Heart right ventricle (tissue), 16 donors: Measurements from ENCODE around the gene RASIP1. TPM values are rescaled to one million over a fixed set of nuclear protein-coding genes. Genes with fewer than 3 reads are reported as not detected.
A peak's percentile ranks its signal among the peaks of the same experiment; 100 is the strongest.

Experiments used
- ATAC-seq, 8 donors: fragments of 200-7000 bp; cut with Tn5 transposase; one replicate each; pipeline ENCODE4 v1.9.1; 2020; ENCODE audit warnings: mild to moderate bottlenecking in 8 of 8, moderate library complexity in 8 of 8, moderate number of reproducible peaks in 1 of 8
- DNase-seq, 2 donors: peaks; one replicate each; pipeline ENCODE4 v3.0.0-alpha.2; 2020
- H3K27ac ChIP-seq, 10 donors: fragments of 200-600 bp; sonication (generic) in 2 of 10; one replicate each; pipeline versions ENCODE4 v1.5.0 to v1.8.0; 2020 to 2022; ENCODE audit warnings: mild to moderate bottlenecking in 3 of 10
- H3K27me3 ChIP-seq, 7 donors: fragments of 200-600 bp; one replicate each; pipeline ENCODE4 v1.8.0; 2021 to 2022; ENCODE audit warnings: mild to moderate bottlenecking in 2 of 7
- H3K36me3 ChIP-seq, 9 donors: fragments of 200-600 bp; sonication (generic) in 1 of 9; one replicate each; pipeline versions ENCODE4 v1.5.0 to v1.8.0; 2020 to 2022; ENCODE audit warnings: mild to moderate bottlenecking in 2 of 9
- H3K4me1 ChIP-seq, 9 donors: fragments of 200-600 bp; sonication (generic) in 1 of 9; one replicate each; pipeline versions ENCODE4 v1.5.0 to v1.8.0; 2020 to 2022; ENCODE audit warnings: mild to moderate bottlenecking in 4 of 9
- H3K4me3 ChIP-seq, 10 donors: fragments of 200-600 bp; sonication (generic) in 2 of 10; one replicate each; pipeline versions ENCODE4 v1.5.0 to v1.8.0; 2020 to 2022; ENCODE audit warnings: mild to moderate bottlenecking in 7 of 10, moderate library complexity in 2 of 10
- H3K9me3 ChIP-seq, 11 donors: fragments of 200-600 bp in 10 of 11; sonication (generic) in 2 of 11; one replicate each; pipeline versions ENCODE4 v1.5.0 to v1.8.0; 2013 to 2022; ENCODE audit warnings: mild to moderate bottlenecking in 2 of 11, control low read depth in 1 of 11, moderate library complexity in 1 of 11
- WGBS, 2 donors: extraction: QIAGEN DNeasy Blood & Tissue Kit; methylation state at CpG; one replicate each; pipeline ENCODE4 v1.1.7; 2013; ENCODE audit warnings: inconsistent platforms in 1 of 2; 5-methylcytosine and 5-hydroxymethylcytosine counted together
- intact Hi-C, 10 donors: fragments of 100-400 bp; cut with DNase I; formaldehyde crosslinking; loops; one replicate each; pipeline versions ENCODE4 v1.11.1 to v1.14.2; 2022
- polyA plus RNA-seq, 2 donors: library from polyadenylated mRNA; stranded (reverse); fragments of 200-250 nt; gene quantifications; one replicate each; pipeline ENCODE4 v1.2.3, GENCODE V29; 2013
- total RNA-seq, 10 donors: library from RNA; stranded (reverse); fragmentation: NEBNext Ultra II Directional in 3 of 10; extraction: Animal tissue kit (Norgen Biotek cat#: 25700) in 3 of 10; gene quantifications; one replicate each; pipeline versions ENCODE4 v1.2.1 to v1.2.4, GENCODE V29; 2021 to 2023
- TF ChIP-seq, protein P1 (sequence below), 9 donors: fragments of 200-600 bp; sonication (generic) in 2 of 9; IDR thresholded peaks; one replicate each; pipeline versions ENCODE4 v1.5.0 to v1.8.0; 2021 to 2022; ENCODE audit warnings: antibody characterized with exemption in 9 of 9, mild to moderate bottlenecking in 5 of 9, moderate library complexity in 1 of 9
- donor health status: Arrhythmogenic right ventricular cardiomyopathy.
- donor health status: ischemic (EF 13 %, LVEDD 7.1; RV severe dilation, severe dysfunction).
- donor health status: healthy with polysubstance abuse.
- donor health status: DM: no; HTN: yes; CAD: no.
- donor health status: DM: no; HTN: no; CAD: no.
- donor health status: ischemic (EF 25% LVEDD 6.9; RV normal size, moderate dysfunction).
- donor health status: ischemic (EF 25% LVEDD 5.7; RV mildly dilated, moderate dysfunction).
- donor health status: healthy.
- donor health status: DM: yes; HTN: yes; CAD: no.
- donor health status: Ischemic cardiomyopathy.
- donor health status: ischemic (EF 35%, LVEDD 5.7; RV mildly dilated, moderate dysfunction).
- donor health status: nonischemic (EF 11% LVEDD 7.7; RV severe dilation, severe dysfunction).
- donor health status: DM: yes; HTN: yes; CAD: no.
- donor health status: PGD.
- donor health status: ischemic (EF 29% LVEDD 5.4; RV normal size, mild dysfunction).
- donor health status: nonischemic (EF 23%, LVEDD 6.1; RV moderate dilation, normal function).

RASIP1 gene
- total and polyA plus RNA-seq, 12 donors = 13.6 to 27.3 (median 16.2) TPM

DNA sequence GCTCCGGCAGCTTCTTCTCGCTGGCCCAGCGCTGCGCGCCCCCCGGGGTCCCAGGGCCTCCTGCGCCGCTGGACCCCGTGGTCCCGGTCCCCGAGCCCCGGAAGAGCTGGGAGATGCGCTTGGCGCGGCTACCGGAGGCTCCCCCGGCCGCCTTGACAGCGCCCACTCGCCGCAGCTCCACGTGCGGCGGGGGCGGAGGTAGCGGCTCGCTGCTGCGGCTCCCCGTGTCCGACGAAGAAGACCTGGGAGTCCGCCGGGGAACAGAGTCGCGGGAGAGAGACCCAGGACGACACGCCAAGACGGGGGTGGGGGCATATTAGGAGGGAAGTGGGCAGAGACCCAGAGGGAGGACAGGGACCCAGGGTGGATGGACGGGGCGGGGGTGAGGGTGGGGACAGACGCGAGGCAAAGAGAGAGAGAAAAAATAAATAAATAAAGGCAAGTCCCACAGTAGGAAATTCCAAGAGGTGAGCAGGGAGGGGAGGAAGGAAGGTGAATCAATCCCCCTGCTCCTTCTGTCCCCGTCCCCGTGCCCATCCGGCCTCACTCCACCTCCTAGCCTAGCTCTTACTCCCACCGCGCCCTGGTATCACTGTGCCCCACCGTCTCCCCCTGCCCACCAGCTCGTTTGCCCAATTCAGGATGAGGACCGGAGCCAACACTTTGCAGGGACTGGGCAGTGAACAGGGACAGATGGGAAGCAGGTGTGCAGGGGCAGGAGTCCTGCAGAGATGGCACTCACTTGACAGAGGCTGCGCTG is 826 bp downstream of the RASIP1 start:
- ATAC-seq (peak in 1 of 8 donors; percentile 1), DNase-seq (no peak)
- TF ChIP-seq, protein P1, sequence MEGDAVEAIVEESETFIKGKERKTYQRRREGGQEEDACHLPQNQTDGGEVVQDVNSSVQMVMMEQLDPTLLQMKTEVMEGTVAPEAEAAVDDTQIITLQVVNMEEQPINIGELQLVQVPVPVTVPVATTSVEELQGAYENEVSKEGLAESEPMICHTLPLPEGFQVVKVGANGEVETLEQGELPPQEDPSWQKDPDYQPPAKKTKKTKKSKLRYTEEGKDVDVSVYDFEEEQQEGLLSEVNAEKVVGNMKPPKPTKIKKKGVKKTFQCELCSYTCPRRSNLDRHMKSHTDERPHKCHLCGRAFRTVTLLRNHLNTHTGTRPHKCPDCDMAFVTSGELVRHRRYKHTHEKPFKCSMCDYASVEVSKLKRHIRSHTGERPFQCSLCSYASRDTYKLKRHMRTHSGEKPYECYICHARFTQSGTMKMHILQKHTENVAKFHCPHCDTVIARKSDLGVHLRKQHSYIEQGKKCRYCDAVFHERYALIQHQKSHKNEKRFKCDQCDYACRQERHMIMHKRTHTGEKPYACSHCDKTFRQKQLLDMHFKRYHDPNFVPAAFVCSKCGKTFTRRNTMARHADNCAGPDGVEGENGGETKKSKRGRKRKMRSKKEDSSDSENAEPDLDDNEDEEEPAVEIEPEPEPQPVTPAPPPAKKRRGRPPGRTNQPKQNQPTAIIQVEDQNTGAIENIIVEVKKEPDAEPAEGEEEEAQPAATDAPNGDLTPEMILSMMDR (IDR thresholded peaks at IDR 0.05) = no peak
- peaks cover 0 to 21% (median 0%) of the 10 kb centered on the region in 7 donors for H3K27me3 ChIP-seq
- H3K4me3 ChIP-seq = peak overlapping the region; percentile 60 to 84 (median 71)
- peak overlapping the region; percentile 81 to 97 (median 94) for H3K27ac ChIP-seq
- peaks cover 0 to 18% (median 0%) of the 10 kb centered on the region in 9 donors for H3K36me3 ChIP-seq
- 9 to 10% methylated on average over 46 to 51 of the region's 51 CpGs for WGBS, 2 donors
- peaks cover 0 to 36% (median 19%) of the 10 kb centered on the region in 9 donors for H3K4me1 ChIP-seq
- intact Hi-C loops = loop anchor here in 6 of 10 donors (2.0 to 10.0 kb wide), 5 partner anchors 15 to 95 kb away; partner anchors contain the start of genes NTN5 (in 3 of the 6) and CA11 (in 2 of the 6)
- no peaks in the 10 kb centered on the region for H3K9me3 ChIP-seq

DNA sequence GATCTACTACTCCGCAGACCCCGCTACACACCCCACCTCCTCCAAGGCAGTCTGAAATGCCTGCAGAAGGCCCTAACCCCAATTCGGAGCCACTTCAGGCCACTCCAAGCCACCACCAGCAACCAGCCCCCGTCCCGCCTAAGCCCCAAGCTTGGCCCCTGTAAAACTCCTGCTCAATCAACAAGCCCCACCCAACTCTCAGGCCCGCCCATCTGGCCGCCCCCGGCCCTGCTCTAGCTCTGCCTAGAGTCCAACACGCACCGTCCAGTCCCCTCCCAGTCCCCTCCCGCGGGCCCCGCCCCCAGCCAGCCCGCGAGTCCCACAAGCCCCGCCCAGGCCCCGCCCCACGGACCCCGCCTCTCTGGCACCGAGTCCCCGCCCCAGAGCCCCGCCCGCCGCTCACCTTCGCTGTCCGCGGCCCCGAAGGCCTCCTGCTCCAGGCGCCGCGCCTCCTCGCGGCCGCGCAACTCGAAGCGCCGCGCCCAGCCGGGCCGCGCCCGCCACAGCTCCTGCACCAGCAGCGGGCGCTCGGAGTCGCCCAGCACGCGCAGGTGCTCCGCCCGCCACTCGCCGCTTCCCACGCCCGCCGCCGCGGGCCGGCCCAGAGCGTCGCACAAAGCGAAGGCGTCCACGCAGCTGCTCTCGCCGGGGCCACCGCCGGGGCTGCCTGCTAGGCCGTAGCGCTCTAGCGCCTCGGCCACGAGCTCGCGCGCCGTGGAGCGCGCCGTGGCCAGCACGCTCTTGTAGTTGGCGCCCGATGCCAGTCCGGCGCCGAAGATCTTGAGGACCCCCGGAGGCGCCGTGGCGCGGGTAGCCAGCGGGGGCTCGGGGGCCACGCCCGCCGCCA is 1.6 kb downstream of the RASIP1 start:
- TF ChIP-seq, protein P1 (IDR thresholded peaks at IDR 0.05) = peak in 8 of 9 donors; percentile 12 to 73 (median 36)
- ATAC-seq (peak; percentile 82 to 90 (median 86)), DNase-seq (peak; percentile 95 to 97)
- H3K9me3 ChIP-seq = no peaks in the 10 kb centered on the region
- H3K4me1 ChIP-seq = peaks cover 0 to 36% (median 19%) of the 10 kb centered on the region in 9 donors
- 1 to 2% methylated on average over 61 to 95 of the region's 96 CpGs for WGBS, 2 donors
- peaks cover 0 to 24% (median 0%) of the 10 kb centered on the region in 9 donors for H3K36me3 ChIP-seq
- H3K4me3 ChIP-seq = peak overlapping the region; percentile 60 to 84 (median 71)
- H3K27ac ChIP-seq = peak overlapping the region; percentile 81 to 97 (median 94)
- intact Hi-C loops = loop anchor here in 5 of 10 donors (2.0 to 10.0 kb wide), 3 partner anchors 14 to 94 kb away; partner anchors contain the start of genes NTN5 (in 3 of the 5) and CA11 (in 1 of the 5)
- peaks cover 0 to 21% (median 0%) of the 10 kb centered on the region in 7 donors for H3K27me3 ChIP-seq

DNA sequence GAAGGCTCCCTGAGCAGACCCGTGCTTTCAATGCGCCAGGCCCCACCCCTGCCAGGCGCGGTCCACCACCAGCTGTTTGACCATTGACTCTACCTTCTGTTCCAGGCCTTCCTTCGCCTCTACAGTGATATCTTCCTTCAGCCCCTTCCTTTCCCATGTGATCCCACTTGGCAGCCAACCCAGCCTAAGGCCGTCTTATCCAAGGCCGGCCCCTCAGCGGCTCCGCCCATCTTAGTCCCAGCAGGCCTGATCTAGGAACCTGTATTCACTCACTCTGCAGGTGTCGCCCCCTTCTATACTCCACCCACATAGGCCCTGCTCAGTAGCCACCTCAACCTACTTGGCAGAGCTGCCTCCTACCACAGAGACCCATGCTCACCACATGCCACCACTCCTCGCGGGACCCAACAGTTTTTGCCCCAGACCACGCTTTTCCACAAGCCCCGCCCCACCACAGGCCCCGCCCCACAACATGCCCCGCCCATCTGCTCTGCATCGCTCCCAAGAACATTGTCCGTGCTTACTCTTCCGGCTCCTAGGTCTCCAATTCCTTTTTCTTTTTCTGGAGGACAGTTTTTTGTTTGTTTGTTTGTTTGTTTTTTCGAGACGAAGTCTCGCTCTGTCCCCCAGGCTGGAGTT is 2.9 kb downstream of the RASIP1 start:
- intact Hi-C loops = loop anchor here in 4 of 10 donors (10.0 kb wide), 2 partner anchors 63 to 93 kb away; partner anchors contain the start of genes NTN5 (in 3 of the 4) and CA11 (in 1 of the 4)
- peaks cover 0 to 36% (median 19%) of the 10 kb centered on the region in 9 donors for H3K4me1 ChIP-seq
- H3K27me3 ChIP-seq = peaks cover 0 to 21% (median 0%) of the 10 kb centered on the region in 7 donors
- ATAC-seq (peak in 2 of 8 donors; percentile 2 to 5), DNase-seq (no peak)
- peak overlapping the region in 1 of 10 donors; percentile 48 for H3K27ac ChIP-seq
- WGBS, 2 donors = 52 to 59% methylated on average over 22 of the region's 22 CpGs
- peaks cover 0 to 37% (median 5%) of the 10 kb centered on the region in 9 donors for H3K36me3 ChIP-seq
- H3K9me3 ChIP-seq = no peaks in the 10 kb centered on the region
- TF ChIP-seq, protein P1 (IDR thresholded peaks at IDR 0.05) = no peak
- H3K4me3 ChIP-seq = peak overlapping the region in 6 of 10 donors; percentile 63 to 83 (median 71)
